ENCODE measurements around the gene TMC3.

DNA sequence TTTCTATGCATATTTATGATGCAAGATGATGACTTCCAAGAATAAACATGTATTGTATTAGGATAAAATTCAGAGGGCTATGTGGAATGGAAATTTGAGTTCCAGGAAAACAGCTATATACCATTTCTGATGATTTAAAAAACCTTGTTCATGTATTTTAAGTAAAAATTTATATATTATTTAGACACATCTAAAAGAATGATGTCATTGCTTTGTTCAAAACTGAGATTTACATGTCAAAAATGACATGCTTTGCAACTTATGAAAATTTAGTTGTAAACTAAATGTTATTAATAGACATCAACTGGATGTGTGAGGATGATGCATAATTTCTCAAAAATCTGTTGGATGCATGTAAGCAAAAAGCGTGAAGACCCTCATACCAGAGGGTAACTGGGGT, 52.3 kb downstream of the TMC3 start:
- TF ChIP-seq, protein P1, sequence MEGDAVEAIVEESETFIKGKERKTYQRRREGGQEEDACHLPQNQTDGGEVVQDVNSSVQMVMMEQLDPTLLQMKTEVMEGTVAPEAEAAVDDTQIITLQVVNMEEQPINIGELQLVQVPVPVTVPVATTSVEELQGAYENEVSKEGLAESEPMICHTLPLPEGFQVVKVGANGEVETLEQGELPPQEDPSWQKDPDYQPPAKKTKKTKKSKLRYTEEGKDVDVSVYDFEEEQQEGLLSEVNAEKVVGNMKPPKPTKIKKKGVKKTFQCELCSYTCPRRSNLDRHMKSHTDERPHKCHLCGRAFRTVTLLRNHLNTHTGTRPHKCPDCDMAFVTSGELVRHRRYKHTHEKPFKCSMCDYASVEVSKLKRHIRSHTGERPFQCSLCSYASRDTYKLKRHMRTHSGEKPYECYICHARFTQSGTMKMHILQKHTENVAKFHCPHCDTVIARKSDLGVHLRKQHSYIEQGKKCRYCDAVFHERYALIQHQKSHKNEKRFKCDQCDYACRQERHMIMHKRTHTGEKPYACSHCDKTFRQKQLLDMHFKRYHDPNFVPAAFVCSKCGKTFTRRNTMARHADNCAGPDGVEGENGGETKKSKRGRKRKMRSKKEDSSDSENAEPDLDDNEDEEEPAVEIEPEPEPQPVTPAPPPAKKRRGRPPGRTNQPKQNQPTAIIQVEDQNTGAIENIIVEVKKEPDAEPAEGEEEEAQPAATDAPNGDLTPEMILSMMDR (IDR thresholded peaks at IDR 0.05; ENCODE audit: insufficient read depth, low read depth, low read length) = no peak
- no peak for TF ChIP-seq EZH2 (IDR thresholded peaks at IDR 0.05; ENCODE audit: insufficient read depth, low read length)
